Fibroblast of skin of right biceps (primary cell): ENCODE data around the gene SUZ12.
"Not testable (repeated sequence)": the region's sequence is repeated elsewhere in the genome, so short reads cannot be mapped to it uniquely, and the experiment has no call there.

Experiments used
- DNase-seq: peaks from one replicate; pipeline ENCODE4 v3.0.0-alpha.2; 2013

Gene SUZ12

DNA sequence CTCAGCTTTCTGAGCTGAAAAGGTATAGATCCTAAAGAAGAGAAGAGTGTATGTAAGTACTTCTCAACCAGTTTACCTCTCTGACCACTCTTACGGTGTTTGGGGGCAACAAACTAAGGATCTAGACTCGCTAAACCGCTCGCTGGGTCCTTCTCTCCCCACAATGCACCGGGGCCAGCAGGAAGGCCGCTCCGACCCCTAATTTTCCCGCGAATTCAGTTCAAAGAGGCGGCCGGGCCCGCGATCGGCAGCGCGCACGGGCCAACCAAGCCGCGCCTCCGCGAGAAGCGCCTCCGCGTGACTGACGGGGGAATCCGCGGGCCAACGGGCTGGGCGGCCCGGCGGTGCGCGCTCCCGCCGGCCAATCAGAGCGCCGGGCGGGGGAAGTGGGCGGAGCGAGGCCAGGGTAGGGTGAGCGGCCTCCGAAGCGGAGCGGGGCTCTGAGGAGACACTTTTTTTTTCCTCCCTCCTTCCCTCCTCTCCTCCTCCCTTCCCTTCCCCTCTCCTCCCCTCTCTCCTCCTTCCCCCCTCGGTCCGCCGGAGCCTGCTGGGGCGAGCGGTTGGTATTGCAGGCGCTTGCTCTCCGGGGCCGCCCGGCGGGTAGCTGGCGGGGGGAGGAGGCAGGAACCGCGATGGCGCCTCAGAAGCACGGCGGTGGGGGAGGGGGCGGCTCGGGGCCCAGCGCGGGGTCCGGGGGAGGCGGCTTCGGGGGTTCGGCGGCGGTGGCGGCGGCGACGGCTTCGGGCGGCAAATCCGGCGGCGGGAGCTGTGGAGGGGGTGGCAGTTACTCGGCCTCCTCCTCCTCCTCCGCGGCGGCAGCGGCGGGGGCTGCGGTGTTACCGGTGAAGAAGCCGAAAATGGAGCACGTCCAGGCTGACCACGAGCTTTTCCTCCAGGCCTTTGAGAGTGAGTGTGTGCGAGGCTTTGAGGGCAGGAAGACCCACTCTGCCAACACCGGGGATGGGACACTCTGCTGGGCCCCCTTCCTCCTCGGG lies at the start of gene SUZ12:
TSS of gene SUZ12 (plus strand) at position 393 of the 995 bp plus-strand sequence. CDS start at position 633, 240 bp downstream.
- peak; percentile 88 for DNase-seq

DNA sequence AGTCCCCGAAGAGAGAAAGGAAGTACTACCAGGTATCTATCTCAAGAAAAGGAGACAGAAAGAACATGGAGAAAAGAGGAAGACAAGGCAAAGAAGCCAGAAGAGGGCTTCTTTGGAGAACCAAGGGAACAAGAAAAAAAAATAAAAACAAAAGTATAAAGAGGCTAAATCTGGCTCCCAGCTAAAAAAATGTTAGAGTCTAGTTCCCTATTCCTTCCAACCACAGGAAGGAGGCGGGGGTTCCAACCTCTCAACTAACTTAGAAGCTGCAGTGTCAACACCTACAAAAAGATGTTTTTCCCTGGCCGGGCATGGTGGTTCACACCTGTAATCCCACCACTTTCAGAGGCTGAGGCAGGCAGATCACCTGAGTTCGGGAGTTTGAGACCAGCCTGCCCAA lies 48.7 kb upstream of the SUZ12 start:
- no peak for DNase-seq

GRCh38 chr17:31900877-31901276 lies 35.9 kb upstream of the SUZ12 start:
- no peak for DNase-seq

- DNase-seq, result no peak
These were observed 34.1 kb upstream of the SUZ12 start for GRCh38 chr17:31902693-31903092.

- DNase-seq, result no peak
These were observed 33.4 kb upstream of the SUZ12 start for GRCh38 chr17:31903401-31903800.

DNA sequence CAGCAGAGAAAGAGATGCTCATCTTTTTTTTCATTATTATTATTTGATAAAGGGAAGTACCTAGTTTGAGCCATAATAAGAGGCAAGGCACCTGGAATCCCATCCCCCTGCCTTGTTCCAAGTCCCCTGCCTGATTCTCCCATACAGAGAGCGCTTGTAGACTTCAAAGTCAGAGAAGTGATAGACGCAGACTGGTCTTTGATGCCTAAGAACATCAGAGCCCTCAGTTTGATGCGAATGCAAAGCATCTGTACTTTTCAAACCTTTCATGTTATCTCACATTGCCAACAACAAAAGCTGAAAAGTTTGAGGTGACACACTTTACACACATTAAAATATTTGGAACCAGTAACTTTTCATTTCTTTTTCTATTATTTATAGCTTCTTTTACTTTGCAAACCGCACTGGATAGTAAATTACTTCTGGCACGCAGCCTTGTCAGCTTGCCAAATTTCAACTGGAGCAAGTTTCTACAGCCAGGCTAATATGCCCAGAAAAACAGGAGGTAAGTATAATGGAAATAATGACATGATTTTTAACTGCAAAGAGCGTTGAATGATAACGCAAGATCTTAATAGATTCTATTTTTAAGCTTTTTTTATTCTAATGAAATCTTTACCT lies 29.4 kb upstream of the SUZ12 start:
- peak; percentile 71 for DNase-seq

- no peak for DNase-seq
These were observed 28.4 kb upstream of the SUZ12 start for GRCh38 chr17:31908386-31908785.

DNA sequence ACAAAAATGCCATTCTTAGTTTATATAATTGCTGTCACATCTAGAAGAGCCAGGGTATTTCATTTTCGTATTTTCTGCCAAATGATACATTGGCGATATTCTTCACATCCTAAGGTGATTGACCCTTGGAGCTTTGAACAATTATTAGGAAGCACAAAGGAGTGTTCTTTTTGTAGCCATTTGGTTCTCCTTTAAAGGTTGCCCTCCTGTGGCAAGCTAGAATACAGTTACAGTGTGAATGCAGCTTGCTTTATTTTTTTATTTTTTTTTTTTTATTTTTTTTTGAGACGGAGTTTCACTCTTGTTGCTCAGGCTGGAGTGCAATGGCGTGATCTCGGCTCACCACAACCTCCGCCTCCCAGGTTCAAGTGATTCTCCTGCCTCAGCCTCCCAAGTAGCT lies 24.1 kb upstream of the SUZ12 start:
- not testable (repeated sequence) for DNase-seq

GRCh38 chr17:31915456-31916100 lies 21.2 kb upstream of the SUZ12 start:
- peak; percentile 22 for DNase-seq

DNA sequence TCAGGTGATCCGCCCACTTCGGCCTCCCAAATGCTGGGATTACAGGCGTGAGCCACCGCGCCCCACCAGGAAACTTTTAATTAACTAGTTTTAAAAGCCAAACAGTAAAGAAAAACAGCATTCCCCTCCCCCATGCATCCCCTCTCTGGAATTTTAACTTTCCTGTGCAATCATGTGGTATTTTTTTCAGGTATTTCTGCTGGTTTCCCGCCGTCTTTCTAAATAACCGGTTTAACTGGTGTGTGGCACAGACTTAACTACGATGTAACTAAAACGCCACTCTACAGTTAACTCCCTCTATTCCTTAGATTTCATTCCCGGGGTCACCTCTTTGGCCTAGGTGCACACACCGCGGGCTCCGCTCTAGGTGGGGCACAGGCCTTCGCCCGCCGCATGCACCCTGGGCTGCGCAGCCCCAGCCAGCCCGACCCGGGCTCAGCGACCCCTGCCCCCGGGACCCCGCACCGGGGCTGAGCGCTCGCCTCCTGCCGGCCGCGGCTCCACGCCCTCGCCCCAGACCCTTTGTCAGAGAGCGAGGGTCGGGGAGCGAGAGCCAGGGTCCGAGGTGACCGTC lies 20.2 kb upstream of the SUZ12 start:
- DNase-seq, result no peak

DNA sequence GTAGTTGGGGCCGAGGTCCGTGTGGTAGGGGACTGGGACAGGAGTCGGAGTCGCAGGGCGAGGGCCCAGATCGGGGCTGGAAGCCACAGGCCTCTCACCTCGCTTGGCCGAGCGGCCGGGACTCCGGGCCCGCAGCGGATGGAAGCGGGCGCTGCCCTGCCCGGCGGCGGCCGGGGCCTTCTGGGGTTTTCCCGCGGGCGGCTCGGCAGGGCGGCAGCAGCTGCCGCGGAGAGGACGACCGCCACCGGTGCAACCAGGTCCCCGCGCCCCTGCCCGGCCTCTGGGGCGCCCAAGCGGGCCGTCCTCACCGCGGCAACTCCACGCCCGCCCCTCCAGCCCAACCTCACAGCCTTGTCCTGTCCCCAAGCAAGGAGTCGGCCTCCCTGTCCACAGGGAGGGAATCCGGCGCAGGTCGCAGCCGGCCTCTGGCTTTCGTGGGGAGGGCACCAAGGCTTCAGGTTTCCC lies 19.7 kb upstream of the SUZ12 start:
- DNase-seq, result no peak

DNA sequence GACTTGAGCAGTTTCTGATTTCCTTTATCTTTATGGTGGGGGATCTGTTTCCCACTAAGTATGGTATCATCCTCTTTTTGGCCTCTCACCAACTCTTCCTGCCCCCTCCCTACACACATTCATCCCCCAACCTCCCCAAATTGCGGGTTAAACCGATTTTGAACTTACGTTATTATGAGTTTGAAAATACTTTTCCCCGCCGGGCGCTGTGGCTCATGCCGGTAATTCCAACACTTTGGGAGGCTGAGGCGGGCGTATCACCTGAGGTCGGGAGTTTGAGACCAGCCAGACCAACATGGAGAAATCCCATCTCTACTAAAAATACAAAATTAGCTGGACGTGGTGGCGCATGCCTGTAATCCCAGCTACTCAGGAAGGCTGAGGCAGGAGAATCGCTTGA lies 19.1 kb upstream of the SUZ12 start:
- DNase-seq, result not testable (repeated sequence)

DNA sequence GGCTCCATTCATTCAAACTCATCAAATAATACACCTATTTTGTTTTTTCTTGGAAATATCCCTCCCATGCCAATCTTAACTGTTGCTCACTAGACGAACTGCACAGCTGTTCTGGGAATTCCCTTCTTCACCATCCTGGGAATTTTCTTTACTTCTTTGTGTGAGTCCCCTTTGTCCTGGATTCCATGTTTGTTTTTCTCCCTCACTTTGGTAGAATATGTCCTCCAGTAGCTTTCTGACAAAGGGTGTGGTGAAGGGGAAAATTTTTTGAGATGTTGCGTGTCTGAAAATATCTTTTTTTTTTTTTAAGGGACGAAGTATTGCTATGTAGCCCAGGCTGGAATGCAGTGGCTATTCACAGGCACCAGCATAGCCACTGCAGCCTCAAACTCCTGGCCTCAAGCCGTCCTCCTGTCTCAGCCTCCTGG lies 18.1 kb upstream of the SUZ12 start:
- no peak for DNase-seq

- peak; percentile 63 for DNase-seq
These were observed 16.8 kb upstream of the SUZ12 start for GRCh38 chr17:31919802-31920525.

DNA sequence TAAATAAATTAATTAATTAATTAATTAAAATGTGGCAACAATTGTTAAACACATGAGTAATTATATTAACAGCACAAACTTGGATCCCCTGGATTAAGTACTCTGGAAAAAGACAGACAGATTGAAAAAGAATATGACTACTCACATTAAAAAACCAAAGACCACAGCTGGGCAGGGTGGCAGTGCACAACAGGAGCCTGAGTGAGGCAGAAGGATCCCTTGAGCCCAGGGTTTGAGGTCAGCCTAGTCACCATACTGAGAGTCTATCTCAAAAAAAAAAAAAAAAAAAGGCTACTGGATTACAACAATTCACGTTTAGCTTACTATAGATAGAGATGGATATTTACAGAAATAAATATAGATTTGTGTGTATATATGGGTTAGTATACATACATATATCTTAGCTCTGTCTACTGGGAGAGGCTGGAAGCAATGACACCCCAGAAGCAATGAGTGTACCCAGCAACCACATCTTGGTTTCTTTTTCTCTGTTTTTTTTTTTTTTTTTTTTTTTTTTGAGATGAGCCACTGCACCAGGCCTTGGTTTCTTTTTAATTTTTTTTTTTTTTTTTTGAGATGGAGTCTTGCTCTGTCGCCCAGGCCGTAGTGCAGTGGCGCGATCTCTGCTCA lies 10.6 kb upstream of the SUZ12 start:
- DNase-seq, result no peak

- DNase-seq, result no peak
These were observed 5.1 kb upstream of the SUZ12 start for GRCh38 chr17:31931756-31932155.

DNA sequence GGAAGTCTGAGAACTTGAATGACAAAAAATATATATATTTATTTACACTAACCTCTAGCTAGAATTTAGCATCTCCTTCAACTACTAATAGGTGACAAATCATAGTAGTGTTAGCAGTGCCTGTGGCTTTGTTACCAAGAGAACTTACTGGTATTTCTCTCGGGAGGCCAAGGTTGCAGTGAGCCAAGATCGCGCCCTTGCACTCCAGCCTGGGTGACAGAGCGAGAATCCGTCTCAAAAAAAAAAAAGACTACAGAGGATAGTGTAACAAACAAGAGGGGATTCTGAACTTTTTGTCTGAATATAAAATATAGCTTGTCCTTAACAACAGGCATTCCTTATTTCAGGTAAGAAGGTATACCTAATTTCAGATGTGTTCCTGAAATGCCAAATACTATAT lies 1.3 kb upstream of the SUZ12 start:
- no peak for DNase-seq

GRCh38 chr17:31937926-31938641 lies 1.3 kb downstream of the SUZ12 start:
- DNase-seq, result not testable (repeated sequence)

GRCh38 chr17:31941916-31942315 lies 5.1 kb downstream of the SUZ12 start:
- DNase-seq, result not testable (repeated sequence)

- DNase-seq, result not testable (repeated sequence)
These were observed 5.6 kb downstream of the SUZ12 start for GRCh38 chr17:31942396-31942795.

- not testable (repeated sequence) for DNase-seq
These were observed 15.1 kb downstream of the SUZ12 start for GRCh38 chr17:31951953-31952352.
